Neural progenitor cell (in vitro differentiated cells): ENCODE data around the gene MAGI2. TPM values are rescaled to one million over a fixed set of nuclear protein-coding genes. Genes with fewer than 3 reads are reported as not detected.

Experiments
- DNase-seq: peaks from one replicate; pipeline ENCODE4 v3.0.0-alpha.2; 2016; ENCODE audit warnings: low spot score
- H2AFZ ChIP-seq: fragments of 200-600 bp; sonication (generic); replicated peaks from 2 replicates; pipeline ENCODE4 v1.6.1; 2016; ENCODE audit warnings: antibody characterized with exemption
- H3F3A ChIP-seq: fragments of 200-600 bp; sonication (generic); 2 replicates; pipeline ENCODE4 v1.6.1; 2016; ENCODE audit warnings: antibody characterized with exemption, low read depth
- H3K27ac ChIP-seq: fragments of 200-600 bp; sonication (generic); 2 replicates; pipeline ENCODE4 v1.5.1; 2016; ENCODE audit warnings: mild to moderate bottlenecking
- H3K27me3 ChIP-seq: fragments of 200-600 bp; sonication (generic); 2 replicates; pipeline ENCODE4 v1.6.1; 2016; ENCODE audit warnings: mild to moderate bottlenecking, moderate library complexity
- H3K36me3 ChIP-seq: fragments of 200-600 bp; sonication (generic); 2 replicates; pipeline ENCODE4 v1.5.1; 2016
- H3K4me1 ChIP-seq: fragments of 200-600 bp; sonication (generic); 2 replicates; pipeline ENCODE4 v1.6.1; 2016; ENCODE audit warnings: mixed run types
- H3K4me2 ChIP-seq: fragments of 200-600 bp; sonication (generic); 2 replicates; pipeline ENCODE4 v1.6.1; 2016
- H3K4me3 ChIP-seq: fragments of 200-600 bp; sonication (generic); 2 replicates; pipeline ENCODE4 v1.5.1; 2016
- H3K79me2 ChIP-seq: fragments of 200-600 bp; sonication (generic); 2 replicates; pipeline ENCODE4 v1.6.1; 2016; ENCODE audit warnings: low read depth
- H3K9ac ChIP-seq: fragments of 200-600 bp; sonication (generic); 2 replicates; pipeline ENCODE4 v1.6.1; 2016
- H3K9me3 ChIP-seq: fragments of 200-600 bp; sonication (generic); 2 replicates; pipeline ENCODE4 v1.5.1; 2016; ENCODE audit warnings: low read depth
- H4K20me1 ChIP-seq: fragments of 200-600 bp; sonication (generic); 2 replicates; pipeline ENCODE4 v1.6.1; 2016; ENCODE audit warnings: low read depth
- H3K27ac Mint-ChIP-seq: 3 replicates; pipeline ENCODE4 v1.8.0; 2021; ENCODE audit warnings: mixed read lengths
- H3K27me3 Mint-ChIP-seq: 2 replicates; pipeline ENCODE4 v1.8.0; 2022; ENCODE audit warnings: low read depth, mild to moderate bottlenecking, inconsistent platforms, moderate library complexity, mixed read lengths; ENCODE audit not compliant: insufficient read depth
- H3K36me3 Mint-ChIP-seq: 3 replicates; pipeline ENCODE4 v1.8.0; 2021; ENCODE audit warnings: mixed read lengths
- H3K4me1 Mint-ChIP-seq: 3 replicates; pipeline ENCODE4 v1.8.0; 2021; ENCODE audit warnings: mixed read lengths
- H3K4me3 Mint-ChIP-seq: 3 replicates; pipeline ENCODE4 v1.8.0; 2021; ENCODE audit warnings: mild to moderate bottlenecking, moderate library complexity, mixed read lengths
- H3K9me3 Mint-ChIP-seq: 3 replicates; pipeline ENCODE4 v1.8.0; 2020; ENCODE audit warnings: mixed read lengths
- CTCF ChIP-seq: fragments of 200-600 bp; sonication (generic); IDR thresholded peaks from 2 replicates; pipeline ENCODE4 v1.5.1; 2017; ENCODE audit warnings: antibody characterized with exemption, mild to moderate bottlenecking
- EZH2 ChIP-seq: fragments of 200-600 bp; sonication (generic); IDR thresholded peaks from 2 replicates; pipeline ENCODE4 v1.6.1; 2017; ENCODE audit warnings: antibody characterized with exemption, mild to moderate bottlenecking, moderate library complexity
- EZH2phosphoT487 ChIP-seq: fragments of 200-600 bp; sonication (generic); IDR thresholded peaks from 2 replicates; pipeline ENCODE4 v1.6.1; 2017; ENCODE audit warnings: antibody characterized with exemption
- total RNA-seq: library from RNA; depleted of rRNA; stranded (reverse); fragments of >200 nt; gene quantifications from 2 replicates; pipeline ENCODE4 v1.2.3, GENCODE V29; 2015; ENCODE audit warnings: low replicate concordance

Gene MAGI2
- total RNA-seq, 1 donor from 2014 or later = 5.8 TPM

GRCh38 chr7:79272066-79272669 is 181.3 kb downstream of the MAGI2 start:
- H3K4me1 Mint-ChIP-seq = peaks cover 3% of the 10 kb centered on the region
- Histone ChIP-seq H3K79me2 (no peaks in the 10 kb centered on the region), H3K27me3 (no peaks in the 10 kb centered on the region), H3K36me3 (no peaks in the 10 kb centered on the region), H3K27ac (no peak overlapping the region), H3F3A (no peaks in the 10 kb centered on the region), H3K4me1 (peaks cover 5% of the 10 kb centered on the region), H3K9me3 (no peaks in the 10 kb centered on the region), H3K4me2 (no peak overlapping the region), H2AFZ (no peak overlapping the region), H3K9ac (no peak overlapping the region), H3K4me3 (no peak overlapping the region), H4K20me1 (no peaks in the 10 kb centered on the region)
- H3K27me3 Mint-ChIP-seq = no peaks in the 10 kb centered on the region
- peaks cover 4% of the 10 kb centered on the region for H3K36me3 Mint-ChIP-seq
- peak; percentile 52 for DNase-seq
- H3K9me3 Mint-ChIP-seq = peaks cover 2% of the 10 kb centered on the region
- TF ChIP-seq EZH2phosphoT487 (no peak), EZH2 (no peak), CTCF (peak; percentile 76)
- no peak overlapping the region for H3K27ac Mint-ChIP-seq
- no peak overlapping the region for H3K4me3 Mint-ChIP-seq

- Histone ChIP-seq H3K36me3 (no peaks in the 10 kb centered on the region), H3K4me1 (peaks cover 6% of the 10 kb centered on the region), H3K27me3 (no peaks in the 10 kb centered on the region), H3K4me3 (no peak overlapping the region), H3F3A (no peaks in the 10 kb centered on the region), H3K27ac (no peak overlapping the region), H3K9me3 (no peaks in the 10 kb centered on the region), H3K9ac (no peak overlapping the region), H2AFZ (peak overlapping the region; percentile 48), H3K79me2 (no peaks in the 10 kb centered on the region), H4K20me1 (no peaks in the 10 kb centered on the region), H3K4me2 (no peak overlapping the region)
- no peak overlapping the region for H3K27ac Mint-ChIP-seq
- no peaks in the 10 kb centered on the region for H3K36me3 Mint-ChIP-seq
- TF ChIP-seq EZH2 (no peak), EZH2phosphoT487 (no peak), CTCF (no peak)
- no peaks in the 10 kb centered on the region for H3K9me3 Mint-ChIP-seq
- no peak for DNase-seq
- no peaks in the 10 kb centered on the region for H3K27me3 Mint-ChIP-seq
- H3K4me3 Mint-ChIP-seq = no peak overlapping the region
- H3K4me1 Mint-ChIP-seq = peaks cover 7% of the 10 kb centered on the region
Observed at GRCh38 chr7:79268730-79269129, 184.7 kb downstream of the MAGI2 start.

GRCh38 chr7:79258826-79259225 is 194.6 kb downstream of the MAGI2 start:
- no peak overlapping the region for H3K4me2 ChIP-seq
- no peak for DNase-seq
- H3F3A ChIP-seq = no peaks in the 10 kb centered on the region
- no peaks in the 10 kb centered on the region for H3K36me3 Mint-ChIP-seq
- H3K4me1 ChIP-seq = no peaks in the 10 kb centered on the region
- no peak overlapping the region for H2AFZ ChIP-seq
- H3K79me2 ChIP-seq = no peaks in the 10 kb centered on the region
- H3K9ac ChIP-seq = no peak overlapping the region
- no peak for TF ChIP-seq EZH2phosphoT487
- no peak for TF ChIP-seq EZH2
- no peak for TF ChIP-seq CTCF
- no peaks in the 10 kb centered on the region for H3K9me3 ChIP-seq
- H3K27ac Mint-ChIP-seq = no peak overlapping the region
- no peaks in the 10 kb centered on the region for H3K4me1 Mint-ChIP-seq
- no peaks in the 10 kb centered on the region for H3K27me3 ChIP-seq
- H3K4me3 Mint-ChIP-seq = no peak overlapping the region
- no peak overlapping the region for H3K4me3 ChIP-seq
- no peaks in the 10 kb centered on the region for H3K9me3 Mint-ChIP-seq
- H3K27me3 Mint-ChIP-seq = no peaks in the 10 kb centered on the region
- no peaks in the 10 kb centered on the region for H3K36me3 ChIP-seq
- H4K20me1 ChIP-seq = no peaks in the 10 kb centered on the region
- H3K27ac ChIP-seq = no peak overlapping the region
